Endothelial cell of umbilical vein (primary cell): ENCODE results near the gene PCBP1. TPM values are rescaled to one million over a fixed set of nuclear protein-coding genes. Genes with fewer than 3 reads are reported as not detected.
"Not testable (repeated sequence)": the region's sequence is repeated elsewhere in the genome, so short reads cannot be mapped to it uniquely, and the experiment has no call there.

ENCODE experiments used
- BruUV-seq: library from RNA; stranded (reverse); fragments of 400-500 nt; replicated peaks from 2 replicates; lab custom pipeline; 2021; lab: Mats Ljungman, UMichigan
- CTCF ChIA-PET: fragments of 300-600, 350-600 bp; sonication (Branson Sonifier 250); formaldehyde crosslinking; loops from one replicate; lab custom pipeline; 2021; ENCODE audit warnings: antibody characterized with exemption, inconsistent platforms; lab: Charles Lee
- POLR2A ChIA-PET: fragments of 300-600, 350-600 bp; sonication (Branson Sonifier 250); formaldehyde crosslinking; loops from one replicate; lab custom pipeline; 2021; ENCODE audit warnings: antibody characterized with exemption, inconsistent platforms; lab: Charles Lee
- DNase-seq: peaks from one replicate; pipeline ENCODE4 v3.0.0-alpha.2; 2011; ENCODE audit warnings: low read depth, low spot score
- FAIRE-seq: peaks from 2 replicates; lab custom pipeline; 2011; peaks lifted over from hg19 to GRCh38; lab: Jason Lieb, UNC
- H2AFZ ChIP-seq: 2 replicates; pipeline ENCODE4 v1.6.0; 2012; ENCODE audit warnings: low read depth, low read length, control low read depth, inconsistent platforms
- H3K27ac ChIP-seq: 2 replicates; pipeline ENCODE4 v1.5.1; 2011; ENCODE audit warnings: low read depth, mild to moderate bottlenecking, control low read depth, low read length, moderate library complexity; ENCODE audit not compliant: insufficient read depth
- H3K27me3 ChIP-seq, 2 experiments: 2 replicates each; pipeline versions ENCODE4 v1.6.0 to v1.6.1; 2011; ENCODE audit warnings: low read length in 2 of 2, mixed read lengths in 1 of 2; ENCODE audit not compliant: control insufficient read depth in 2 of 2, insufficient read depth in 2 of 2
- H3K36me3 ChIP-seq, 2 experiments: 2 replicates in 1 of 2; 3 replicates in 1 of 2; pipeline ENCODE4 v1.5.1; 2011; ENCODE audit warnings: low read length in 2 of 2, mild to moderate bottlenecking in 1 of 2, moderate library complexity in 1 of 2; ENCODE audit not compliant: control insufficient read depth in 2 of 2, insufficient read depth in 2 of 2; ENCODE audit errors: extremely low read depth in 1 of 2
- H3K4me1 ChIP-seq: 3 replicates; pipeline ENCODE4 v1.5.1; 2011; ENCODE audit warnings: mild to moderate bottlenecking, low read length; ENCODE audit not compliant: control insufficient read depth, insufficient read depth; ENCODE audit errors: extremely low read depth
- H3K4me2 ChIP-seq: 2 replicates; pipeline ENCODE4 v1.6.1; 2011; ENCODE audit warnings: low read length, control low read depth, mixed read lengths; ENCODE audit not compliant: insufficient read depth
- H3K4me3 ChIP-seq, 3 experiments: fragments of 200-600 bp in 1 of 3; sonication (generic), shearing (Covaris generic) in 1 of 3; replicated peaks in 1 of 3; 2 replicates each; pipeline ENCODE4 v1.5.1; 2011 to 2016; ENCODE audit warnings: control low read depth in 3 of 3, low read length in 3 of 3, mild to moderate bottlenecking in 2 of 3, inconsistent platforms in 1 of 3, low read depth in 1 of 3, moderate library complexity in 1 of 3; ENCODE audit not compliant: insufficient read depth in 1 of 3
- H3K79me2 ChIP-seq: 2 replicates; pipeline ENCODE4 v1.6.0; 2012; ENCODE audit warnings: low read length, inconsistent platforms; ENCODE audit not compliant: control insufficient read depth, insufficient read depth
- H3K9ac ChIP-seq: replicated peaks from 2 replicates; pipeline ENCODE3; 2011; ENCODE audit warnings: low read length, control low read depth; ENCODE audit not compliant: insufficient read depth; ENCODE audit errors: extremely low read depth
- H3K9me1 ChIP-seq: replicated peaks from 3 replicates; pipeline ENCODE4 v1.6.0; 2011; ENCODE audit warnings: mild to moderate bottlenecking, low read length; ENCODE audit not compliant: control insufficient read depth, insufficient read depth; ENCODE audit errors: extremely low read depth
- H3K9me3 ChIP-seq: replicated peaks from 2 replicates; pipeline ENCODE4 v1.5.1; 2012; ENCODE audit warnings: low read length, inconsistent platforms; ENCODE audit not compliant: control insufficient read depth, insufficient read depth
- H4K20me1 ChIP-seq: replicated peaks from 2 replicates; pipeline ENCODE3; 2011; ENCODE audit warnings: mild to moderate bottlenecking, low read length; ENCODE audit not compliant: control insufficient read depth, insufficient read depth; ENCODE audit errors: extremely low read depth
- EZH2 ChIP-seq: IDR thresholded peaks from 2 replicates; pipeline ENCODE4 v1.6.1; 2012; ENCODE audit warnings: borderline replicate concordance, low read depth, mild to moderate bottlenecking, moderate library complexity, low read length, inconsistent platforms; ENCODE audit not compliant: severe bottlenecking
- GATA2 ChIP-seq: IDR thresholded peaks from 2 replicates; pipeline ENCODE4 v1.7.0; 2011; ENCODE audit warnings: low read depth, mild to moderate bottlenecking, moderate library complexity, mixed read lengths, low read length; ENCODE audit not compliant: insufficient read length, insufficient read depth
- JUN ChIP-seq: IDR thresholded peaks from 2 replicates; pipeline ENCODE4 v1.6.1; 2011; ENCODE audit warnings: borderline replicate concordance, low read depth; ENCODE audit not compliant: insufficient read length, insufficient read depth
- MAX ChIP-seq: IDR thresholded peaks from 2 replicates; pipeline ENCODE4 v1.6.1; 2011; ENCODE audit not compliant: insufficient read depth, insufficient read length
- MYC ChIP-seq: IDR thresholded peaks from one replicate; pipeline ENCODE4 v1.6.1; 2011; ENCODE audit warnings: mild to moderate bottlenecking, low read depth, low read length
- dilution Hi-C: fragments of 300-500 bp; cut with MboI; formaldehyde crosslinking; loops from one replicate; pipeline ENCODE4 v1.15.0; 2019; ENCODE audit warnings: low sequenced_read_pairs; ENCODE audit not compliant: extremely low pct_ligation_motif_present
- intact Hi-C: fragments of 100-400 bp; cut with micrococcal nuclease; formaldehyde crosslinking; loops from one replicate; pipeline ENCODE4 v1.10.0; 2022
- polyA plus RNA-seq, 4 experiments: library from polyadenylated mRNA; depleted of rRNA in 3 of 4; stranded (reverse) in 3 of 4; unstranded in 1 of 4; fragments of >200 nt; gene quantifications; 2 replicates each; pipeline versions ENCODE4 v1.2.1 to v1.2.3, GENCODE V29; 2011 to 2012; ENCODE audit warnings: missing spikeins in 1 of 4
- total RNA-seq: library from RNA; stranded (reverse); gene quantifications from 2 replicates; pipeline ENCODE4 v1.2.3, GENCODE V29; 2021

The PCBP1 gene
- total and polyA plus RNA-seq, 2 donors (not counting 3 experiments of a cell fraction or from before 2014, with no cell fraction given), result 196 to 360 TPM

DNA sequence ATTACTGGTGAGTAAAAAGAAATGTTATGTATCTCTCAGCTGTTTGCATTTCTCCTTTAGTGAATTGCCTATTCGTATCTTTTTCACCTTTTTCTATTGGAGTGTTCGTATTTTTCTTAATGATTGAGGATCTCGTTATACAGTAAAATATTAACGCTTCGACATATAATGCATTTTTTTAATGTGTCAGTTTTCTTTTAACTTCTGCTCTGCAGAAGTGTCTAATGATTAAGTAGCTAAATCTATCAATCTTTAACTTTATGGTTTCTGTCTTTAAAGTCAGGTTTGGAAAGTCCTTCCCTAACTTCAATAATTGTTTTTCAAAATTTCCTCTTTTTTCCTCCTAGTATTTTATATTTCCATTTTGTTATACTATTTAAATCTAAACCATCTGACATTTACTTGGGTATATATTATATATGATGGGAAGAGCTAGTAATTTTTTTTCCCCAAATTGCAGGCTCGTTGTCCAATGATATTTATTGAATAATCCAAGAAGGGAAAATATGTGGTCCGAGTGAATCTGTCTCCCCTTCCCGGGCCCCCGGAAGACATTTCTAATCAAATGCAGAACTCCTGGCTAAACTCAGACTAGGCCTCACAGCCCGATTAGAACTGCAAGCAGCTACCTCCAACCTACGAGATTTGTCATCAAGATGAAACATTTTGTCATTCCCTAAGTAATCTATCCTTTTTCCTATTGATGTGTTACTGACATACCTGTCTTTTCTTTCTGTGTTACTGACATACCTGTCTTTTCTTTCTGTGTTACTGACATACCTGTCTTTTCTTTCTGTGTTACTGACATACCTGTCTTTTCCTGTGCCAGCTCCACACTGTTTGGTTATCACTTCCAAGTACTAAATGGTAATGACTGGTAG is 17.2 kb downstream of the PCBP1 start:
- H3K9ac ChIP-seq, result no peak overlapping the region

DNA sequence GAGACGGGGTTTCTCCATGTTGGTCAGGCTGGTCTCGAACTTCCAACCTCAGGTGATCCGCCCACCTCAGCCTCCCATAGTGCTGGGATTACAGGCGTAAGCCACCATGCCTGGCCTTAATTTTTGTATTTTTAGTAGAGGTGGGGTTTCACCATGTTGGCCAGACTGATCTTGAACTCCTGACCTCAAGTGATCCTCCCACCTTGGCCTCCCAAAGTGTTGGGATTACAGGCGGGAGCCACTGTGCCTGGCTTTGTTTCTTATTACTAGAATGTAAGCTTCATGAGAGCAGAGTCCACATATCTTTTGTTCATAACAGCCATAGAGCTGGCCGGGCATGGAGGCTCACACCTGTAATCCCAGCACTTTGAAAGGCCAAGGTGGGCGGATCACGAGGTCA is 18.9 kb downstream of the PCBP1 start:
- BruUV-seq, H3K27me3 ChIP-seq, H3K9me1 ChIP-seq, H2AFZ ChIP-seq, FAIRE-seq, H3K4me1 ChIP-seq, H3K4me2 ChIP-seq, intact Hi-C loops, H3K9ac ChIP-seq, H3K9me3 ChIP-seq, dilution Hi-C loops, H4K20me1 ChIP-seq, H3K27ac ChIP-seq, H3K79me2 ChIP-seq, DNase-seq, H3K36me3 ChIP-seq, CTCF ChIA-PET, POLR2A ChIA-PET, H3K4me3 ChIP-seq: not testable (repeated sequence)

More for the DNA sequence above, 17.2 kb downstream of the PCBP1 start:
- Histone ChIP-seq H3K9me1 (no peaks in the 10 kb centered on the region), H3K9me3 (no peaks in the 10 kb centered on the region), H3K79me2 (no peaks in the 10 kb centered on the region), H2AFZ (no peak overlapping the region), H3K36me3 (no peaks in the 10 kb centered on the region), H3K4me3 (no peak overlapping the region), H4K20me1 (no peaks in the 10 kb centered on the region), H3K27me3 (no peaks in the 10 kb centered on the region), H3K27ac (no peak overlapping the region), H3K4me1 (no peaks in the 10 kb centered on the region), H3K4me2 (no peak overlapping the region)
- no peak for TF ChIP-seq MYC
- no peak for TF ChIP-seq EZH2
- TF ChIP-seq JUN, result no peak
- no peak for TF ChIP-seq GATA2
- TF ChIP-seq MAX, result no peak
- FAIRE-seq, result peak; percentile 18
- ChIA-PET CTCF (no interaction called here), POLR2A (no interaction called here)
- no peak for DNase-seq
- BruUV-seq, result no TSS peak
- dilution Hi-C loops (no loop called here), intact Hi-C loops (no loop called here)

DNA sequence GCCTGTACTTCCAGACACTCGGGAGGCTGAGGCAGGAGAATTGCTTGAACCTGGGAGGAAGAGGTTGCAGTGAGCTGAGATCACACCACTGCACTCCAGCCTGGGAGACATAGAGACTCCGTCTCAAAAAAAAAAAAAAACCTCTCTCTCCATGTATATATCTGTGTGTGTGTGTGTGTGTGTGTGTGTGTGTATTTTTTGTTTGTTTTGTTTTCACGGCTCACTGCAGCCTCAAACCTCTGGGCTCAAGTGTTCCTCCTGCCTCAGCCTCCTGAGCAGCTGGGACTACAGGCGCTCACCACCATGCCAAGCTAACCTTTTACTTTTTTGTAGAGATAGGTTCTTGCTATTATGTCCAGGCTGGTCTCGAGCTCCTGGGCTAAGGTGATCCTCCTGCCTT is 23.1 kb downstream of the PCBP1 start:
- intact Hi-C loops, dilution Hi-C loops, H2AFZ ChIP-seq, H3K4me3 ChIP-seq, CTCF ChIA-PET, H4K20me1 ChIP-seq, H3K9me3 ChIP-seq, H3K4me1 ChIP-seq, H3K9ac ChIP-seq, H3K27me3 ChIP-seq, POLR2A ChIA-PET, H3K9me1 ChIP-seq, BruUV-seq, H3K36me3 ChIP-seq, H3K27ac ChIP-seq, FAIRE-seq, H3K4me2 ChIP-seq, H3K79me2 ChIP-seq, DNase-seq: not testable (repeated sequence)
